DMS114 treated with DMSO at 0.1 percent for 48 hours (cell line): ENCODE results near the gene SLC25A6.
"Not testable (repeated sequence)": the region's sequence is repeated elsewhere in the genome, so short reads cannot be mapped to it uniquely, and the experiment has no call there.

ENCODE experiments used
- DNase-seq: peaks from one replicate; lab custom pipeline; 2025; ENCODE audit not compliant: unreplicated experiment; lab: John Stamatoyannopoulos, UW

SLC25A6 gene

GRCh38 chrX:1416327-1416784 is 24.4 kb upstream of the SLC25A6 start:
- no peak for DNase-seq

- DNase-seq: no peak
These were observed 20.7 kb upstream of the SLC25A6 start for GRCh38 chrX:1412551-1413161.

DNA sequence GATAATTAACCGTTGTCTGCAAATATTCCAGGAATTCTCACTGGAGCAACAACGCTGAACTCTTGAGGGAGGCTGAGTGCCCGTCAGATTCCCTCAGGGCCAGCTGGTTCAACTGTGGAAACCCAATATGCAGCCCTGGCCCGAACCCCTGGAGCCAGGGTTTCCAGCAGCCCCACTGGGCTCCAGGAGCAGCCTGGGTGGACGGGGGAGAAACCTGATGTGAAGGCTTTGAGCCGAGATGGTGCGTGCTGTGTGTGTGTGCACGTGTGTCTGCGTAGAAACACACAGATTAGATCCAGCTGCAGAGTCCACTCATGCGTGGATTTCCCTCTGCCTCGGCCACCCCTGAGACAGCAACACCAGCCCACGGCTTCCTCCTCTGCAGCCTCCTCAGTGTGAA is 19.4 kb upstream of the SLC25A6 start:
- no peak for DNase-seq

DNA sequence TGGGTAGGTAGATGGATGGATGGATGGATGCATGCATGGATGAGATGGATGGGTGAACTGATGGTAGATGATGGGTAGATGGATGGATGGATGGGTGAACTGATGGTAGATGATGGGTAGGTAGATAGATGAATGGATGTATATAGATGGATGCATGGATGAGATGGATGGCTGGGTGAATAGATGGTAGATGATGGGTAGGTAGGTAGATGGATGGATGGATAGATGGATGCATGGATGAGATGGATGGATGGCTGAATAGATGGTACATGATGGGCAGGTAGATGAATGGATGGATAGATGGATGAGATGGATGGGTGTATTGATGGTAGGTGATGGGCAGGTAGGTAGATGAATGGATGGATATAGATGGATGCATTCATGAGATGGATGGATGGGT is 15.1 kb upstream of the SLC25A6 start:
- DNase-seq: no peak

DNA sequence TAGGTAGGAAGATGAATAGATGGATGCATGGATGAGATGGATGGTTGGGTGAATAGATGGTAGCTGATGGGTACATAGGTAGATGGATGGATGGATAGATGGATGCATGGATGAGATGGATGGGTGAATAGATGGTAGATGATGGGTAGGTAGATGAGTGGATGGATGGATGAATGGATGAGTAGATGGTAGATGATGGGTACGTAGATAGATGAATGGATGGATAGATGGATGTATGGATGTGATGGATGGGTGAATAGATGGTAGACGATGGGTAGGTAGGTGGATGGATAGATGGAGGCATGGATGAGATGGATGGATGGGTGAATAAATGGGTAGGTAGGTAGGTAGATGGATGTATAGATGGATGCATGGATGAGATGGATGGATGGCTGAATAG is 13.9 kb upstream of the SLC25A6 start:
- not testable (repeated sequence) for DNase-seq

DNA sequence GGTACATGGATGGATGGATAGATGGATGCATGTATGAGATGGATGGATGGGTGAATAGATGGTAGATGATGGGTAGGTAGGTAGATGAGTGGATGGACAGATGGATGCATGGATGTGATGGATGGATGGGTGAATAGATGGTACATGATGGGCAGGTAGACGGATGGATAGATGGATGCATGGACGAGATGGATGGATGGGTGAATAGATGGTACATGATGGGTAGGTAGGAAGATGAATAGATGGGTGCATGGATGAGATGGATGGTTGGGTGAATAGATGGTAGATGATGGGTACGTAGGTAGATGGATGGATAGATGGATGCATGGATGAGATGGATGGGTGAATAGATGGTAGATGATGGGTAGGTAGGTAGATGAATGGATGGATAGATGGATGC is 12.0 kb upstream of the SLC25A6 start:
- not testable (repeated sequence) for DNase-seq

GRCh38 chrX:1403228-1403627 is 11.3 kb upstream of the SLC25A6 start:
- no peak for DNase-seq

DNA sequence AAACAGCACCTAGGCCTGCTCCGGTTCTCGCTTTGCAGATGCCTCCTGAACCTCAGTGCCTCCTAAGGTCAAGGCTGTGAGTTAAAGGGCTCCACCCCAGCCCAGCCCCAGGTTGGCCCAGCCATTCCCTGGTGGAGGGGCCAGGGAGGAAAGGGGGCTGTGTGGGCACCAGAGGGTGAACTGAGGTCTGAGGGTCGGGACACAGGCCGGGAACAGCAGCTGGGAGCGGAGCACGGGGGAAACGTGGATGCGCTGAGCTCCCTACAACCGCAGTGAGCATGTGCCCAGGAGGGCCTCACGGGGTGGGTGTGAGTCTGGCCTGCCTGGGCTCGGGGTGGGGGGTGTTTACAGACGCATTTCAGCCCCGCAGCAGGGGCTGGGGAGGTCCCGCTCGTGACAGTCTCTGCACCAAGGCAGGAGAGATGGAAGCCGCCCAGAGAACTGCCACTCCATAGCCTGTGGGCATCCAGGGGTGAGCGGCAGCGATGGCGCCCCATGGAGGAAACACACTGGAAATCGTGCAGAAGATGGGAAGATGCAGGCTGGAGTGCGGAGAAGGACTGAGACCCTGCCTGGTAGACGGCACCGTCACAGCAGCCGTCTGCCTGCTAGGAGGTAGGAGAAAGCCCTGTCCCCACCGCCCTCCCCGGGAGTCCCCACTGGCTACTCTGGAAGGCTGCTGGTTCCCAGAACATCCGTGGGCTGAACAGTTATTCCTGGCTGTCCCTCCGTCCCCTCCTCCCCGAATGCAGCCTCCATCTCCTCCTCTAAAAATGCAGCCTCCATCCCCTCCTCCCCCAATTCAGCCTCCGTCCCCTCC is 9.9 kb upstream of the SLC25A6 start:
- DNase-seq: no peak

DNA sequence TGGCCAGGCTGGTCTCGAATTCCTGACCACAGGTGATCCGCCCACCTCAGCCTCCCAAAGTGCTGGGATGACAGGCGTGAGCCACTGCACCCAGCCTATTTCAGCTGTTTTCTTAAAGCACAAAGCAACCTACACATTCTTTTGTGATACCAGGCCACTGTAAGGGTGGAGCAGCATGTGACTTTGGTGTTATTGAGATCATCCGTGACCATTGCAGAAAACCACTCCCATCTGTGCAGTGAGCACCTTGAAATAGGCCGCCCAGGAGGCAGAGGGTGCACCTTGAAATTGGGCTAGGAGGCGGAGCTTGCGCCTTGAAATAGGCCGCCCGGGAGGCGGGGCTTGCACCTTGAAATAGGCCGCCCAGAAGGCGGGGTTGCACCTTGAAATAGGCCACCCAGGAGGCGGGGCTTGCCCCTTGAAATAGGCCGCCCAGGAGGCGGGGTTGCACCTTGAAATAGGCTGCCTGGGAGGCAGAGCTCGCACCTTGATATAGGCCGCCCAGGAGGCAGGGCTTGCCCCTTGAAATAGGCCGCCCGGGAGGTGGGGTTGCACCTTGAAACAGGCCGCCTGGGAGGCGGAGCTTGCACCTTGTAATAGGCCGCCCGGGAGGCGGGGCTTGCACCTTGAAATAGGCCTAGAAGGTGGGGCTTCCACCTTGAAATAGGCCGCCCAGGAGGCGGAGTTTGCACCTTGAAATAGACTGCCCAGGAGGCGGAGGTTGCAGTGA is 9.0 kb upstream of the SLC25A6 start:
- DNase-seq: no peak

DNA sequence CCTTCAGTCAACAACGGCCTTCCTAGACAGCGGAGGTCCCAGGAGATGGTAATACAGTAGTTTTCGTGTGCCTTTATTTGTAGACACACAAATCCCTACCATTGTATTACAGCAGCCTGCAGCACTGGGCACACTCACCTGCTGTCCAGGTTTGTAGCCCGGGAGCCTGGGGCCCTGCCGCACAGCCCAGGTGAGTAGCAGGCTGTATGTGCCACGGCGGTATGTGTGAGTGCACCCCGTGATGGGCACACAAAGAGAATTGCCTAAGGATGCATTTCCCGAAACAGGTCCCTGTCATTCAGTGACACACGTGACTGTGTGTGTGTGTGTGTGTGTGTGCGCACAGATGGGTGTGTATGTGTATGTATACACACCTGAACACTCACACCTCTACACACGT is 8.1 kb upstream of the SLC25A6 start:
- no peak for DNase-seq

GRCh38 chrX:1398431-1399340 is 6.8 kb upstream of the SLC25A6 start:
- DNase-seq: no peak

DNA sequence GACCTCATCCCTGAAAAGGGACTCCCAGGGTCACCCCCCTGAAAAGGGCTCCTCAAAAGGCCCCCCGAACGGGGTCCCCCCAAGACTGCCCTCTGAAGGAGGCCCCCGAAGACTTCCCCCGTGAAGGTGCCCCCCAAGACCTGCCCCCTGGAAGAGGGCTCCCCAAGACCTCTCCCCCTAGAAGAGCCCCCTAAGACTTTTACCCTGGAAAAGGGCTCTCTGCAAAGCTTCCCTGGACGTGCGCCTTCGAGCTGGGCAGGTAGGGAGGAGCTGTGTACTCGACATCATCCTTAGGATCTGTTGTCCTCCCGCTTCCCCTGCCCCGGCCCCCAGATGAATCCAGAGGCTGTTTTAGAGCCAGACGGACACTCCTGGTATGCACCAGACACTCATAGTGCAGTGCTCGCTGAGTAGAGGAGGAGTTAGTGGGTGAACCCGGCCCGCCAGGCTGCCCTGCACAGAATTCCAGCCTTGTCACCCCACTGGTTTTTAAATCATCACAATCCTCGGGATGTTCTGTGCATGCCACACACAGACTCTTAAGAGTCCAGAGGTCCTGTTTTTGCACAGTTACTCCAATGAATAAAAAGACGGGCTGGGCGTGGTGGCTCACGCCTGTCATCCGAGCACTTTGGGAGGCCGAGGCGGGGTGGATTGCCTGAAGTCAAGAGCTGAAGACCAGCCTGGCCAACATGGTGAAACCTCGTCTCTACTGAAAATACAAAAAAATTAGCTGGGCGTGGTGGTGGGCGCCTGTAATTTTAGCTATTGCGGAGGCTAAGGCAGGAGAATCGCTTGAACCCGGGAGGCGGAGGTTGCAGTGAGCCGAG is 5.7 kb upstream of the SLC25A6 start:
- no peak for DNase-seq

- DNase-seq: no peak
These were observed 5.1 kb upstream of the SLC25A6 start for GRCh38 chrX:1397001-1397400.

DNA sequence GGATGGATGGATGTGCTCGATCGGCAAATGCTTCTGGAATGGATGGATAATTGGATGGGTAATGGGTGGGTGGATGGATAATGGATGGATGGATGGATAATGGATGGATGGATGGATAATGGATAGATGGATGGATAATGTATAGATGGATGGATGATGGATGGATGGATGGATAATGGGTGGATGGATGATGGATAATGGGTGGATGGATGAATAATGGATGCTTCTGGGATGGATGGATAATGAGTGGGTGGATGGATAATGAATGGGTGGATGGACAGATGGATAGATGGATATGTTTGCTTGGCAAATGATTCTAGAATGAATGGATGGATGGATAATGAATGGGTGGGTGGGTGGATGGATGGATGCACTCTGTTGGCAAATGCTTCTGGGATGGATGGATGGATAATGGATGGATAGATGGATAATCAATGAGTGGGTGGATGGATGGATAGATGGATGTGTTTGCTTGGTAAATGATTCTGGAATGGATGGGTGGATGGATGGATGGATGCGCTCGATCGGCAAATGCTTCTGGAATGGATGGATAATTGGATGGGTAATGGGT is 3.8 kb upstream of the SLC25A6 start:
- DNase-seq: no peak

DNA sequence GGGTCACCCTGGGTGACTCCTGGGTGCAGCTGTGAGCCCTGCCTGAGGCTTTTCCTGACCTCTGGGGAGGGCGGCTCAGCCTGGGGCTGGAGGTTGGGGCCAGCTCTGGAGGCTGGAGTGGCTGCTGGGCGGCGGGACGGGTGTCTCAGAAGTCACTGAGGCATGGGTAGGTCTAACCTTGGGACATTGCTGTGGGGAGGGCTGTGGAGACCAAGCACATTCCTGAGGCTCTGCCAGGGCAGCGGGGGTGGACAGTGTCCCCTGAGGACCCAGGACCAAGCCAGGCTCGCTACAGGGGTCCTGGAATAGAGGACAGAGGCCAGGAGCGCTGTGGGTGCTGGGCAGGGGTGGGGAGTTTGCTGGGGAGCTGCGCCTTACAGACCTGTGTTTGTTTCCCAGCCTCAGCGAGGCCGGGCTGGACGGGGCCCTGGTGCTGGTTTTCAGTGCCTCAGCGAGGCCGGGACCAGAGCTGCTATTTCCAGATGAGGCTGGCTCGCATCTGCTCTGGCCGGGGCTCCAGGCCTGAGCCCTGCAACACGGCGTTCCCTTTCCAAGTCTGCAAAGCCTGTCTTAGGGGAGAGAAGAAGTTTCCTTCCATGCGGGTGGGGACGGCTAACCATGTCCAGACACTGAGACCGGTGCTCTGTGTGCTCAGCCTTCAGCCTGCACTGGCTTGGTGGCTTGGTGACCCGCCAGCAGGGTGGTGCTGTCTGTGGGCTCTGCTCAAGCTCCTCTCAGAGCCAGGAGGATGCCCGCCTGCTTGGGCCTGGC is 3.0 kb upstream of the SLC25A6 start:
- no peak for DNase-seq

- DNase-seq: no peak
These were observed 2.1 kb upstream of the SLC25A6 start for GRCh38 chrX:1393871-1394615.

GRCh38 chrX:1392376-1393068 is 609 bp upstream of the SLC25A6 start:
- DNase-seq: no peak

DNA sequence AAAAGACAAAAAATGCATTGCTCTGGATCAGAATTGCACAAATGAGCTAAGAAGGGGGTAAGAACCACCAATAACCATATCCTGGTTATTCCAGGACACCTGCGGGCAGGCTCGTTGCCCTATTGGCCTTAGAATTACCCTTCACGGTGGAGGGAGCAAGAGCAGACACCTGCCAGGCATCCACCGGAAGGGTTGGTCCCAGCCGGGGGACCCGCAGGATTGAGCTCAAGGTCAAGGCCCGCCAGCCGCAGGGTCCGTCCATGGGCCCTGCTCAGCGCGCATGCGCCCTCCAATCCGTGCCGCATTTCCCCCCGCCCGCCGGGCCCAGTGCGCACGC is 575 bp downstream of the SLC25A6 start:
- no peak for DNase-seq
